A549 (cell line): ENCODE data around the gene PRKAG2.

ENCODE experiments used
- CBX8 ChIP-seq: fragments of 200-600 bp; sonication (generic); IDR thresholded peaks from 2 replicates; pipeline ENCODE4 v1.6.1; 2016
- EHMT2 ChIP-seq: fragments of 200-600 bp; sonication (generic); IDR thresholded peaks from 2 replicates; pipeline ENCODE4 v1.6.1; 2016; ENCODE audit warnings: antibody characterized with exemption, low read depth, mild to moderate bottlenecking, moderate library complexity
- EP300 ChIP-seq, 2 experiments: fragments of >200 bp; sonication (Bioruptor Twin); formaldehyde crosslinking; IDR thresholded peaks; 2 replicates in 1 of 2; 3 replicates in 1 of 2; pipeline ENCODE4 v1.6.1; 2016 to 2017
- HDAC2 ChIP-seq: fragments of 200-600 bp; sonication (generic); IDR thresholded peaks from 2 replicates; pipeline ENCODE4 v1.6.1; 2016
- HOXB13 ChIP-seq: fragments of 250-450 bp; sonication (Bioruptor Pico); IDR thresholded peaks from 2 replicates; pipeline ENCODE4 v1.5.0; 2020; ENCODE audit warnings: low read depth, mild to moderate bottlenecking, moderate library complexity
- KDM1A ChIP-seq: fragments of 200-600 bp; sonication (generic); IDR thresholded peaks from 2 replicates; pipeline ENCODE4 v1.6.1; 2016; ENCODE audit warnings: low read depth, mild to moderate bottlenecking
- KDM5A ChIP-seq: fragments of 200-600 bp; sonication (generic); IDR thresholded peaks from 2 replicates; pipeline ENCODE4 v1.6.1; 2016; ENCODE audit warnings: antibody characterized with exemption, mild to moderate bottlenecking
- MYC ChIP-seq: IDR thresholded peaks from 2 replicates; pipeline ENCODE4 v1.6.1; 2012; ENCODE audit warnings: mild to moderate bottlenecking, inconsistent platforms, low read length, improper control_type of control experiment, borderline replicate concordance
- POLR2A ChIP-seq: IDR thresholded peaks from 2 replicates; pipeline ENCODE4 v1.6.1; 2012; ENCODE audit warnings: mild to moderate bottlenecking, low read length
- POLR2AphosphoS2 ChIP-seq: conservative IDR thresholded peaks from 2 replicates; pipeline ENCODE4 v1.6.1; 2012; ENCODE audit warnings: low read length, improper control_type of control experiment, inconsistent platforms
- SREBF2 ChIP-seq: fragments of 450-650 bp; IDR thresholded peaks from 2 replicates; pipeline ENCODE4 v1.6.1; 2014; ENCODE audit warnings: mild to moderate bottlenecking, moderate library complexity
- TF ChIP-seq, protein P1 (sequence below): fragments of >200 bp; sonication (Bioruptor Twin); formaldehyde crosslinking; IDR thresholded peaks from 3 replicates; pipeline ENCODE4 v1.5.1; 2016
- TF ChIP-seq, protein P2 (sequence below): fragments of 250-450 bp; sonication (Bioruptor Pico); IDR thresholded peaks from 2 replicates; pipeline ENCODE4 v1.5.0; 2021; ENCODE audit warnings: mild to moderate bottlenecking, moderate library complexity, borderline replicate concordance

DNA sequence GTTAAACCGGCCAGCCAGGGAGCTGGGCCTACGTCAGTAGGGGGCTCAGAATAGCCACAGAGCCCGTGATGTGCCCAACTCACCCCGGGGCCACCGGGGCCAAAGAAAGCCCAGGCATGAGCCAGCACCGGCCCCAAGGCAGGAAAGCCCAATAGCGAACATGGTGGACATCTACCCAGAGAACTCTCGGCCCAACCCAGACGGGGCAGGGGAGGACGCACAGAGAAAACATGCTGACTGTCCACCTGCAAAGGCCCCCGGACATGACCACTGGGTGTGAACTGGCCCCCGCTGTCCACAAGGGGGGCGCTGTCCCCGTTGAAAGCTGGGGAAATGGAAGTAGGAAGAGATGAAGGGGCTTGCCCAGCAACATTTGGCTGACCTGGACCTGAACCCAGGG lies 169.2 kb downstream of the PRKAG2 start:
- TF ChIP-seq KDM1A: no peak
- TF ChIP-seq MYC: no peak
- TF ChIP-seq HOXB13 (CRISPR knock-in tag): no peak
- TF ChIP-seq, protein P1, sequence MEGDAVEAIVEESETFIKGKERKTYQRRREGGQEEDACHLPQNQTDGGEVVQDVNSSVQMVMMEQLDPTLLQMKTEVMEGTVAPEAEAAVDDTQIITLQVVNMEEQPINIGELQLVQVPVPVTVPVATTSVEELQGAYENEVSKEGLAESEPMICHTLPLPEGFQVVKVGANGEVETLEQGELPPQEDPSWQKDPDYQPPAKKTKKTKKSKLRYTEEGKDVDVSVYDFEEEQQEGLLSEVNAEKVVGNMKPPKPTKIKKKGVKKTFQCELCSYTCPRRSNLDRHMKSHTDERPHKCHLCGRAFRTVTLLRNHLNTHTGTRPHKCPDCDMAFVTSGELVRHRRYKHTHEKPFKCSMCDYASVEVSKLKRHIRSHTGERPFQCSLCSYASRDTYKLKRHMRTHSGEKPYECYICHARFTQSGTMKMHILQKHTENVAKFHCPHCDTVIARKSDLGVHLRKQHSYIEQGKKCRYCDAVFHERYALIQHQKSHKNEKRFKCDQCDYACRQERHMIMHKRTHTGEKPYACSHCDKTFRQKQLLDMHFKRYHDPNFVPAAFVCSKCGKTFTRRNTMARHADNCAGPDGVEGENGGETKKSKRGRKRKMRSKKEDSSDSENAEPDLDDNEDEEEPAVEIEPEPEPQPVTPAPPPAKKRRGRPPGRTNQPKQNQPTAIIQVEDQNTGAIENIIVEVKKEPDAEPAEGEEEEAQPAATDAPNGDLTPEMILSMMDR: no peak
- no peak for TF ChIP-seq EHMT2
- TF ChIP-seq SREBF2: no peak
- no peak for TF ChIP-seq POLR2A
- no peak for TF ChIP-seq HDAC2
- no peak for TF ChIP-seq POLR2AphosphoS2
- TF ChIP-seq, protein P2, sequence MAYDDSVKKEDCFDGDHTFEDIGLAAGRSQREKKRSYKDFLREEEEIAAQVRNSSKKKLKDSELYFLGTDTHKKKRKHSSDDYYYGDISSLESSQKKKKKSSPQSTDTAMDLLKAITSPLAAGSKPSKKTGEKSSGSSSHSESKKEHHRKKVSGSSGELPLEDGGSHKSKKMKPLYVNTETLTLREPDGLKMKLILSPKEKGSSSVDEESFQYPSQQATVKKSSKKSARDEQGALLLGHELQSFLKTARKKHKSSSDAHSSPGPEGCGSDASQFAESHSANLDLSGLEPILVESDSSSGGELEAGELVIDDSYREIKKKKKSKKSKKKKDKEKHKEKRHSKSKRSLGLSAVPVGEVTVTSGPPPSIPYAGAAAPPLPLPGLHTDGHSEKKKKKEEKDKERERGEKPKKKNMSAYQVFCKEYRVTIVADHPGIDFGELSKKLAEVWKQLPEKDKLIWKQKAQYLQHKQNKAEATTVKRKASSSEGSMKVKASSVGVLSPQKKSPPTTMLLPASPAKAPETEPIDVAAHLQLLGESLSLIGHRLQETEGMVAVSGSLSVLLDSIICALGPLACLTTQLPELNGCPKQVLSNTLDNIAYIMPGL (CRISPR knock-in tag): no peak
- no peak for TF ChIP-seq EP300 (IDR thresholded peaks at IDR 0.05)
- TF ChIP-seq CBX8: no peak
- no peak for TF ChIP-seq KDM5A
